Peyer's patch (tissue), 4 donors: ENCODE measurements around the gene KLF18. TPM values are rescaled to one million over a fixed set of nuclear protein-coding genes. Genes with fewer than 3 reads are reported as not detected.

Source experiments
- DNase-seq, 3 donors: peaks; one replicate each; pipeline ENCODE4 v3.0.0-alpha.2; 2017 to 2019
- H3K27ac ChIP-seq, 4 donors: fragments of 200-600 bp; sonication (generic); one replicate each; pipeline ENCODE4 v1.5.1; 2016 to 2019
- H3K27me3 ChIP-seq, 2 donors: fragments of 200-600 bp; sonication (generic); one replicate each; pipeline ENCODE4 v1.5.1; 2019
- H3K36me3 ChIP-seq, 3 donors: fragments of 200-600 bp; sonication (generic); one replicate each; pipeline ENCODE4 v1.5.1; 2016 to 2019
- H3K4me1 ChIP-seq, 4 donors: fragments of 200-600 bp; sonication (generic); one replicate each; pipeline ENCODE4 v1.5.1; 2016 to 2019
- H3K4me3 ChIP-seq, 4 donors: fragments of 200-600 bp; sonication (generic); 1 replicate in 3 of 4; 2 replicates in 1 of 4; pipeline ENCODE4 v1.5.1; 2016 to 2019; ENCODE audit warnings: mild to moderate bottlenecking in 1 of 4
- H3K9me3 ChIP-seq, 4 donors: fragments of 200-600 bp; sonication (generic); one replicate each; pipeline ENCODE4 v1.5.1; 2016 to 2019; ENCODE audit warnings: mild to moderate bottlenecking in 1 of 4
- CTCF ChIP-seq, 6 experiments: fragments of 450-650 bp in 4 of 6; fragments of 200-600 bp in 2 of 6; sonication (generic) in 1 of 6; IDR thresholded peaks; one replicate each; pipeline ENCODE4 v1.5.1; 2017 to 2019; ENCODE audit warnings: antibody characterized with exemption in 6 of 6, mild to moderate bottlenecking in 3 of 6, moderate library complexity in 1 of 6
- POLR2A ChIP-seq, 2 donors: fragments of 450-650 bp; IDR thresholded peaks; one replicate each; pipeline ENCODE4 v1.5.1; 2017; ENCODE audit warnings: antibody characterized with exemption in 2 of 2, mild to moderate bottlenecking in 2 of 2, moderate library complexity in 2 of 2
- small RNA-seq, 2 donors: library from RNA; depleted of rRNA; stranded (forward); fragments of <200 nt; gene quantifications; one replicate each; pipeline ENCODE3, GENCODE V24; 2016
- total RNA-seq, 4 donors: library from RNA; depleted of rRNA; stranded (reverse); fragments of >200 nt; gene quantifications; one replicate each; pipeline ENCODE4 v1.1.0, GENCODE V29; 2016

Gene KLF18
- total RNA-seq, 4 donors from 2014 or later = not detected

- Histone ChIP-seq H3K36me3 (no peaks in the 10 kb centered on the region), H3K4me1 (no peaks in the 10 kb centered on the region), H3K27ac (no peak overlapping the region), H3K9me3 (no peaks in the 10 kb centered on the region), H3K27me3 (no peaks in the 10 kb centered on the region), H3K4me3 (no peak overlapping the region)
- TF ChIP-seq CTCF (IDR thresholded peaks at IDR 0.05) = no peak
- no peak for TF ChIP-seq POLR2A (IDR thresholded peaks at IDR 0.05)
- DNase-seq = no peak
Measured at GRCh38 chr1:44101328-44101727, 40.1 kb downstream of the KLF18 start.

- no peaks in the 10 kb centered on the region for H3K9me3 ChIP-seq
- H3K27me3 ChIP-seq = no peaks in the 10 kb centered on the region
- no peak overlapping the region for H3K27ac ChIP-seq
- DNase-seq = no peak
- H3K36me3 ChIP-seq = no peaks in the 10 kb centered on the region
- no peak overlapping the region for H3K4me3 ChIP-seq
- H3K4me1 ChIP-seq = no peaks in the 10 kb centered on the region
- TF ChIP-seq POLR2A (IDR thresholded peaks at IDR 0.05) = no peak
- TF ChIP-seq CTCF (IDR thresholded peaks at IDR 0.05) = no peak
Measured at GRCh38 chr1:44100183-44100868, 41.1 kb downstream of the KLF18 start.

- H3K4me1 ChIP-seq = no peaks in the 10 kb centered on the region
- H3K4me3 ChIP-seq = no peak overlapping the region
- no peaks in the 10 kb centered on the region for H3K36me3 ChIP-seq
- no peak for DNase-seq
- H3K27me3 ChIP-seq = no peaks in the 10 kb centered on the region
- TF ChIP-seq CTCF (IDR thresholded peaks at IDR 0.05) (no peak), POLR2A (IDR thresholded peaks at IDR 0.05) (no peak)
- H3K9me3 ChIP-seq = no peaks in the 10 kb centered on the region
- H3K27ac ChIP-seq = no peak overlapping the region
Measured at GRCh38 chr1:44094047-44094446, 47.4 kb downstream of the KLF18 start.

- H3K4me1 ChIP-seq = no peaks in the 10 kb centered on the region
- no peak for TF ChIP-seq CTCF (IDR thresholded peaks at IDR 0.05)
- TF ChIP-seq POLR2A (IDR thresholded peaks at IDR 0.05) = no peak
- no peak overlapping the region for H3K27ac ChIP-seq
- no peak for DNase-seq
- H3K27me3 ChIP-seq = no peaks in the 10 kb centered on the region
- no peaks in the 10 kb centered on the region for H3K9me3 ChIP-seq
- H3K4me3 ChIP-seq = no peak overlapping the region
- H3K36me3 ChIP-seq = no peaks in the 10 kb centered on the region
Measured at GRCh38 chr1:44090429-44091252, 50.8 kb downstream of the KLF18 start.

- no peaks in the 10 kb centered on the region for H3K27me3 ChIP-seq
- TF ChIP-seq POLR2A (IDR thresholded peaks at IDR 0.05) = no peak
- TF ChIP-seq CTCF (IDR thresholded peaks at IDR 0.05) = no peak
- H3K4me1 ChIP-seq = no peaks in the 10 kb centered on the region
- no peaks in the 10 kb centered on the region for H3K36me3 ChIP-seq
- no peaks in the 10 kb centered on the region for H3K9me3 ChIP-seq
- H3K4me3 ChIP-seq = no peak overlapping the region
- no peak for DNase-seq
- H3K27ac ChIP-seq = no peak overlapping the region
Measured at GRCh38 chr1:44089371-44090048, 51.9 kb downstream of the KLF18 start.

Small RNAs within 50 kb of the gene (small RNA-seq; reads per million reads assigned to genes)
- gene AL035417.1 = 0 reads per million in 2 donors
- 0 reads per million in 2 donors for gene OOSP1P1
- gene RF00019 = 0 reads per million in 2 donors
- 0 reads per million in 2 donors for gene RN7SL479P

Other genes starting within 250 kb of the KLF18 start
- under 1 TPM in 1 of 4 donors, not detected in 3; 0.94 TPM for gene ARTN, start 207.8 kb downstream of the KLF18 start, total RNA-seq
- gene IPO13, start 194.7 kb downstream of the KLF18 start, total RNA-seq = 10 to 100 TPM in 3 of 4 donors, 1 to 10 TPM in 1; 9.1 to 36.5 (median 32.0) TPM
- 100 to 1,000 TPM in 1 of 4 donors, 10 to 100 TPM in 3; 16.6 to 106 (median 38.6) TPM for gene DPH2, start 171.6 kb downstream of the KLF18 start, total RNA-seq
- 100 to 1,000 TPM in 2 of 4 donors, 10 to 100 TPM in 2; 87.5 to 218 (median 122) TPM for gene ATP6V0B, start 166.7 kb downstream of the KLF18 start, total RNA-seq
- 10 to 100 TPM in 3 of 4 donors, 1 to 10 TPM in 1; 8.2 to 28.9 (median 22.2) TPM for gene B4GALT2, start 162.4 kb downstream of the KLF18 start, total RNA-seq
- 10 to 100 TPM; 12.4 to 18.2 (median 15.7) TPM for gene CCDC24, start 150.0 kb downstream of the KLF18 start, total RNA-seq
- gene SLC6A9, start 110.2 kb downstream of the KLF18 start, total RNA-seq = 10 to 100 TPM in 2 of 4 donors, 1 to 10 TPM in 2; 8.8 to 19.0 (median 11.5) TPM
- gene KLF17, start 22.8 kb downstream of the KLF18 start, total RNA-seq = not detected
- 100 to 1,000 TPM in 3 of 4 donors, 10 to 100 TPM in 1; 79.2 to 149 (median 113) TPM for gene DMAP1, start 71.8 kb upstream of the KLF18 start, total RNA-seq
- gene ERI3, start 213.6 kb upstream of the KLF18 start, total RNA-seq = 10 to 100 TPM; 14.0 to 29.2 (median 22.8) TPM